Calu3 (cell line): ENCODE measurements around the gene CHST7. TPM values are rescaled to one million over a fixed set of nuclear protein-coding genes. Genes with fewer than 3 reads are reported as not detected.

ENCODE experiments used
- BruUV-seq: library from RNA; stranded (reverse); fragments of 400-500 nt; replicated peaks from 2 replicates; lab custom pipeline; 2021; lab: Mats Ljungman, UMichigan
- CTCF ChIA-PET: fragments of 300-600 bp; sonication (Branson Sonifier 250); formaldehyde crosslinking; loops from one replicate; lab custom pipeline; 2022; ENCODE audit warnings: antibody characterized with exemption; lab: Charles Lee
- DNase-seq: peaks from one replicate; pipeline ENCODE4 v3.0.0; 2022
- H3K27ac Mint-ChIP-seq: one replicate; pipeline ENCODE4 v1.8.0; 2022; ENCODE audit warnings: mixed read lengths; ENCODE audit not compliant: unreplicated experiment
- H3K27me3 Mint-ChIP-seq: one replicate; pipeline ENCODE4 v1.8.0; 2022; ENCODE audit warnings: mixed read lengths; ENCODE audit not compliant: unreplicated experiment
- H3K36me3 Mint-ChIP-seq: one replicate; pipeline ENCODE4 v1.8.0; 2022; ENCODE audit warnings: mild to moderate bottlenecking, moderate library complexity, mixed read lengths; ENCODE audit not compliant: insufficient read depth, unreplicated experiment
- H3K4me1 Mint-ChIP-seq: one replicate; pipeline ENCODE4 v1.8.0; 2022; ENCODE audit warnings: mild to moderate bottlenecking, low read depth, mixed read lengths; ENCODE audit not compliant: unreplicated experiment
- H3K4me3 Mint-ChIP-seq: one replicate; pipeline ENCODE4 v1.8.0; 2022; ENCODE audit warnings: mild to moderate bottlenecking, low read depth, moderate library complexity, mixed read lengths; ENCODE audit not compliant: unreplicated experiment
- H3K9me3 Mint-ChIP-seq: one replicate; pipeline ENCODE4 v1.8.0; 2022; ENCODE audit warnings: low read depth, mixed read lengths; ENCODE audit not compliant: unreplicated experiment
- intact Hi-C: fragments of 100-400 bp; cut with micrococcal nuclease; formaldehyde crosslinking; loops from one replicate; pipeline ENCODE4 v1.10.0; 2022; ENCODE audit not compliant: unreplicated experiment
- total RNA-seq: library from RNA; stranded (reverse); gene quantifications from 2 replicates; pipeline ENCODE4 v1.2.3, GENCODE V29; 2022
- TF ChIP-seq, protein P1 (sequence below): fragments of 200-600 bp; IDR thresholded peaks from one replicate; pipeline ENCODE4 v1.8.0; 2022; ENCODE audit warnings: antibody characterized with exemption; ENCODE audit not compliant: unreplicated experiment

Gene CHST7
- total RNA-seq, 1 experiment from 2014 or later, result 8.3 TPM

DNA sequence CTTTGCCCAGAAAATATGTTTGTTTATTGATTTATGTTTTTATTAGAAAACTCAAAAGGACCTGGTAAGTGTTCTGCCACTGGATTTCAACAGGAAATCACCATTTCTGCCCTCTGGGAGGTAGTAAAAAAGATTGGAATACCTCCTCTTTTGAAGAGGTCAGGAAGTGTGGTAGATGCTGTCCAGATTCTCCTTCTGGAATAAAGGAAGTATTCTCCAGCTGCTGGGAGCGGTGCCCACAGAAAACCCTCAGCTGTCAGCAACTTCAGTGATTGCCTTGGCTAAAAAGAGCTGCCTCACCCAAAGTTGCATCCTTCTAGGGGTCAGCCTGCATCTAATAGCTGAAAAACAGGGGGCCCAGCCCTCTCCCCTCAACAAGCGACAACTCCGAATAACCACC, 14.5 kb upstream of the CHST7 start:
- H3K9me3 Mint-ChIP-seq, result no peaks in the 10 kb centered on the region
- TF ChIP-seq, protein P1, sequence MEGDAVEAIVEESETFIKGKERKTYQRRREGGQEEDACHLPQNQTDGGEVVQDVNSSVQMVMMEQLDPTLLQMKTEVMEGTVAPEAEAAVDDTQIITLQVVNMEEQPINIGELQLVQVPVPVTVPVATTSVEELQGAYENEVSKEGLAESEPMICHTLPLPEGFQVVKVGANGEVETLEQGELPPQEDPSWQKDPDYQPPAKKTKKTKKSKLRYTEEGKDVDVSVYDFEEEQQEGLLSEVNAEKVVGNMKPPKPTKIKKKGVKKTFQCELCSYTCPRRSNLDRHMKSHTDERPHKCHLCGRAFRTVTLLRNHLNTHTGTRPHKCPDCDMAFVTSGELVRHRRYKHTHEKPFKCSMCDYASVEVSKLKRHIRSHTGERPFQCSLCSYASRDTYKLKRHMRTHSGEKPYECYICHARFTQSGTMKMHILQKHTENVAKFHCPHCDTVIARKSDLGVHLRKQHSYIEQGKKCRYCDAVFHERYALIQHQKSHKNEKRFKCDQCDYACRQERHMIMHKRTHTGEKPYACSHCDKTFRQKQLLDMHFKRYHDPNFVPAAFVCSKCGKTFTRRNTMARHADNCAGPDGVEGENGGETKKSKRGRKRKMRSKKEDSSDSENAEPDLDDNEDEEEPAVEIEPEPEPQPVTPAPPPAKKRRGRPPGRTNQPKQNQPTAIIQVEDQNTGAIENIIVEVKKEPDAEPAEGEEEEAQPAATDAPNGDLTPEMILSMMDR, result no peak
- DNase-seq, result no peak
- intact Hi-C loops, result loop anchor here (5.0 kb wide), 1 partner anchor 83 kb away; no protein-coding TSS in a partner anchor
- no peaks in the 10 kb centered on the region for H3K4me1 Mint-ChIP-seq
- CTCF ChIA-PET, result no interaction called here
- no peak overlapping the region for H3K4me3 Mint-ChIP-seq
- no peaks in the 10 kb centered on the region for H3K27me3 Mint-ChIP-seq
- BruUV-seq, result no TSS peak
- no peaks in the 10 kb centered on the region for H3K36me3 Mint-ChIP-seq
- no peak overlapping the region for H3K27ac Mint-ChIP-seq

DNA sequence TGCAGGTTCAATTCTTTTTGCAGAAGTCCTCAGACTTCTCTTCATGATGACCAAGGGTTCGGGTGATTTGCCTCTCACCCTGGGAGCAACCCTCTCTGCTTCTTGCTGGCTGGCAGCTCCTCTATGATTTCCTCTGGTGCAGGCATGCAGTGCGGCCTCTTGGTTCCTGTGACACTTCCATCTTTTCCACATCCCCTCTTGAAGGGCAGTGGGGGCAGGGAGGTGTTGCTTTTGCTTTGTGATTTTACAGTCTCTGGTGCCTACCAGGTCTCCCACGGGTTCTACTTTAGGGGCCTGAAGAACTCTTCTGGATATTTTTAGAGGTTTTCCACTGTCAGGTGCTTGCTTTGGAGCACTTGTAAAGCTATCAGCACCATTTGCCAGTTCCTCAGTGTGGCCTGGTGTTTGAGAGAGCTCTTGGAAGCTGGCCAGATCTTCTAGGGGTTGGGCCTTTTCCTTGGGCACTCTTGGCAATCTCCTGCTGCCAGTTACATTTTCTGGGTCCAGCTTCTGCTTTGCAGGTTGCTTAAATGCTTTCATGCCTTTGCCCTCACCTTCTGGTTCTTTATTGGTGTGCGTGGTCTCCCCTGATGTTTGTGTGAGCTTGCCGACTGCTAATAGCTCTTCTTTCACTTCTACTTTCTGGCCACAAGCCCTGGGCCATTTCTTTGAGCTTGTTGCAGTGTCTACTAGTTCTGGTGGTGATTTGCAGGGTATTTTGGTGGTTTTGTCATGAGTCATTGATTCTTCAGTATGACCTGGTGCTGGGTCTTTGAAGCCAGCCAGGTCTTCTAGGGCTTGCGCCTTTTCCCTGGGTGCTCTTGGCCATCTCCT, 11.5 kb upstream of the CHST7 start:
- H3K4me1 Mint-ChIP-seq, result no peaks in the 10 kb centered on the region
- intact Hi-C loops, result no loop called here
- H3K36me3 Mint-ChIP-seq, result no peaks in the 10 kb centered on the region
- H3K9me3 Mint-ChIP-seq, result no peaks in the 10 kb centered on the region
- BruUV-seq, result no TSS peak
- no peak for DNase-seq
- no peak overlapping the region for H3K27ac Mint-ChIP-seq
- no peaks in the 10 kb centered on the region for H3K27me3 Mint-ChIP-seq
- H3K4me3 Mint-ChIP-seq, result no peak overlapping the region
- CTCF ChIA-PET, result interaction anchor here (1.6 kb wide), 1 partner anchor 28 kb away, joined by 5 read pairs; no protein-coding TSS in a partner anchor
- TF ChIP-seq, protein P1, result no peak

DNA sequence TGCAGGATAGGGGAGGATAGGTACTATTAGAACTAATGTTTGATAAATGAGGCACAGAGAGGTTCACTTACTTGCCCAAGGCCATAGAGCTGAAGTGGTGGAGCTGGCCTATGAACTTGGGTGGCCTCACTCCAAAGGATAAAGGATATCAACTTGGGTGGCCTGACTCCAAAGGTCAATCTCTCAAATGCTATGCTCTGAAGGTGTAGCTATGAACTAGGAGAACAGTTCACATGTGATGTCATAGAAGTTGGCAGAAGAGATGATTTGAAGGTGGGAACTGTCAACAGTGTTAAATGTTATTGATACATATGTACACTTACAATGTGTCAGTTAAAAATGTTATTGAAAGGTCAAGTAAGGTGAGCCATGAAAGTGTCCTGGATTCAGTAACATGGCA, 6.2 kb upstream of the CHST7 start:
- no TSS peak for BruUV-seq
- Mint-ChIP-seq H3K27me3 (no peaks in the 10 kb centered on the region), H3K4me3 (no peak overlapping the region), H3K27ac (no peak overlapping the region), H3K36me3 (no peaks in the 10 kb centered on the region), H3K9me3 (no peaks in the 10 kb centered on the region), H3K4me1 (peaks cover 6% of the 10 kb centered on the region)
- TF ChIP-seq, protein P1, result no peak
- no peak for DNase-seq
- intact Hi-C loops, result no loop called here
- CTCF ChIA-PET, result interaction anchor here (0.6 to 1.1 kb wide), 2 partner anchors 14 to 20 kb away, joined by 3 to 7 read pairs; no protein-coding TSS in a partner anchor

DNA sequence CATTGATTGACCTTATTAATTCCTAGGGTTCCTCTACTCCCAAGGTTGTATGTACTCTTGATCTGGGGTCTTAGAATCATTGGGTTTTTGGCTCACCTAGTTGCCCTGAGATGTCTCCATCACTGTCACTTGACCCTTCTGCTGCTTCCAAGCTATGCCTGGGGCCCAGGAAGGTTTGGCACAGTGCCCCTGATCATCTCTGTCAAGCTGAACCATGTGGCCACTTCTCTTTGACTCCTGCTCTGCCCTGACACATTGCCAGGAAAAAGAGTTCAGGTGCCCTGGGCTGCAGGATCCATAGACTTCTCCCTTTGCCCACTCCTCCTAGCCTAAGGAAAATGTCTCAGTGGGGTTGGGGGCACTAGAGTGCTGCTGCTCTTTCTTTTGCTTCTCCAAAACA, 3.9 kb upstream of the CHST7 start:
- Mint-ChIP-seq H3K9me3 (no peaks in the 10 kb centered on the region), H3K4me3 (no peak overlapping the region)
- CTCF ChIA-PET, result interaction anchor here (0.7 kb wide), 2 partner anchors 530 to 918 kb away, joined by 3 read pairs; no protein-coding TSS in a partner anchor

More for the DNA sequence above, 3.9 kb upstream of the CHST7 start:
- peaks cover 14% of the 10 kb centered on the region for H3K4me1 Mint-ChIP-seq
- no TSS peak for BruUV-seq
- no peaks in the 10 kb centered on the region for H3K27me3 Mint-ChIP-seq
- DNase-seq, result no peak
- no peak overlapping the region for H3K27ac Mint-ChIP-seq
- TF ChIP-seq, protein P1, result no peak
- peaks cover 15% of the 10 kb centered on the region for H3K36me3 Mint-ChIP-seq
- intact Hi-C loops, result no loop called here
